Heart left ventricle (tissue), 16 donors: Measurements from ENCODE around the gene DGKG. TPM values are rescaled to one million over a fixed set of nuclear protein-coding genes. Genes with fewer than 3 reads are reported as not detected.
A peak's percentile ranks its signal among the peaks of the same experiment; 100 is the strongest.

ENCODE experiments used
- ATAC-seq, 4 donors: fragments of 200-7000 bp; cut with Tn5 transposase; one replicate each; pipeline ENCODE4 v1.9.1; 2020 to 2022; ENCODE audit warnings: moderate library complexity in 4 of 4, mild to moderate bottlenecking in 3 of 4, moderate number of reproducible peaks in 1 of 4
- DNase-seq, 5 donors: peaks; one replicate each; pipeline ENCODE4 v3.0.0-alpha.2; 2020
- H3K27ac ChIP-seq, 12 donors: fragments of 200-600 bp; sonication (generic) in 4 of 12; one replicate each; pipeline versions ENCODE4 v1.5.0 to v1.8.0; 2016 to 2022; ENCODE audit warnings: mild to moderate bottlenecking in 2 of 12
- H3K27me3 ChIP-seq, 9 donors: fragments of 200-600 bp; sonication (generic) in 2 of 9; one replicate each; pipeline versions ENCODE4 v1.5.1 to v1.8.0; 2016 to 2022; ENCODE audit warnings: mild to moderate bottlenecking in 3 of 9
- H3K36me3 ChIP-seq, 9 donors: fragments of 200-600 bp; sonication (generic) in 2 of 9; one replicate each; pipeline versions ENCODE4 v1.5.0 to v1.8.0; 2018 to 2022; ENCODE audit warnings: mild to moderate bottlenecking in 2 of 9
- H3K4me1 ChIP-seq, 12 donors: fragments of 200-600 bp; sonication (generic) in 4 of 12; one replicate each; pipeline versions ENCODE4 v1.5.0 to v1.8.0; 2016 to 2022; ENCODE audit warnings: mild to moderate bottlenecking in 3 of 12
- H3K4me3 ChIP-seq, 12 donors: fragments of 200-600 bp; sonication (generic) in 4 of 12; one replicate each; pipeline versions ENCODE4 v1.5.0 to v1.8.0; 2017 to 2022; ENCODE audit warnings: mild to moderate bottlenecking in 9 of 12, moderate library complexity in 4 of 12
- H3K9me3 ChIP-seq, 12 donors: fragments of 200-600 bp; sonication (generic) in 4 of 12; one replicate each; pipeline versions ENCODE4 v1.5.0 to v1.8.0; 2016 to 2022; ENCODE audit warnings: mild to moderate bottlenecking in 1 of 12
- POLR2A ChIP-seq, 2 donors: fragments of 450-650 bp; IDR thresholded peaks; one replicate each; pipeline ENCODE4 v1.6.1; 2017; ENCODE audit warnings: antibody characterized with exemption in 2 of 2, mild to moderate bottlenecking in 2 of 2, moderate library complexity in 2 of 2
- WGBS, 4 donors: extraction: QIAGEN DNeasy Blood & Tissue Kit in 2 of 4; methylation state at CpG; one replicate each; pipeline versions ENCODE4 v1.1.5 to v1.1.7; 2013 to 2018; 5-methylcytosine and 5-hydroxymethylcytosine counted together
- intact Hi-C, 10 donors: fragments of 100-400 bp; cut with DNase I; formaldehyde crosslinking; loops; one replicate each; pipeline versions ENCODE4 v1.11.1 to v1.14.2; 2022
- polyA plus RNA-seq, 2 donors: library from polyadenylated mRNA; stranded (reverse); fragments of 200-250 nt; gene quantifications; one replicate each; pipeline ENCODE4 v1.2.3, GENCODE V29; 2013
- total RNA-seq, 9 donors: library from RNA; depleted of rRNA in 2 of 9; stranded (reverse); fragments of >200 nt in 2 of 9; fragmentation: NEBNext Ultra II Directional in 3 of 9; extraction: Animal tissue kit (Norgen Biotek cat#: 25700) in 3 of 9; gene quantifications; one replicate each; pipeline versions ENCODE4 v1.1.0 to v1.2.4, GENCODE V29; 2016 to 2023
- TF ChIP-seq, protein P1 (sequence below), 12 donors: fragments of 200-600 bp; sonication (generic) in 4 of 12; IDR thresholded peaks; one replicate each; pipeline versions ENCODE4 v1.5.0 to v1.8.0; 2018 to 2022; ENCODE audit warnings: antibody characterized with exemption in 12 of 12, mild to moderate bottlenecking in 5 of 12
- donor health status: ischemic (EF 13 %, LVEDD 7.1; RV severe dilation, severe dysfunction).
- donor health status: healthy with polysubstance abuse.
- donor health status: DM: no; HTN: yes; CAD: no.
- donor health status: DM: no; HTN: no; CAD: no.
- donor health status: ischemic (EF 25% LVEDD 6.9; RV normal size, moderate dysfunction).
- donor health status: ischemic (EF 25% LVEDD 5.7; RV mildly dilated, moderate dysfunction).
- donor health status: healthy.
- donor health status: DM: yes; HTN: yes; CAD: no.
- donor health status: ischemic (EF 35%, LVEDD 5.7; RV mildly dilated, moderate dysfunction).
- donor health status: nonischemic (EF 11% LVEDD 7.7; RV severe dilation, severe dysfunction).
- donor health status: DM: yes; HTN: yes; CAD: no.
- donor health status: PGD.
- donor health status: ischemic (EF 29% LVEDD 5.4; RV normal size, mild dysfunction).
- donor health status: nonischemic (EF 23%, LVEDD 6.1; RV moderate dilation, normal function).

The DGKG gene
- total and polyA plus RNA-seq, 11 donors: 9.0 to 59.3 (median 32.0) TPM

DNA sequence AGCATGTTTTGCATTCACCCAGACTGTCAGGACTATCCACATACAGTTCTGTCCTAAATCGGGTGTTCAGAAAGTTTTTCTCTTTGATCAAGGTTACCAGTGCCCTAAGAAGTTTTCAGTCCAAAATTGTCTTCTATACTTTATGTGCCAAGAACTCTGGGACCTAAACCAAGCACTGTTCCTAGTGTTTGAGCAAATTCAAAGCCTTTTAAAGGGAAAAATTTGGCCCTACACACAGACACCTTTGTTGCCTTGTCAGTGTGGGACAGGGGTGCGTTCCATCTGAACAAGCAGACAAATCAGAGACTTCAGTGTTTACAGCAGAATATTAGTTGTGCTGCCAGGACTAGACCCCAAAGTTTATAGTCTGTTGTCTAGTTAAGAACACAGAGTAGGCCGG lies 50.6 kb downstream of the DGKG start:
- H3K27ac ChIP-seq: no peak overlapping the region
- ATAC-seq: no peak

DNA sequence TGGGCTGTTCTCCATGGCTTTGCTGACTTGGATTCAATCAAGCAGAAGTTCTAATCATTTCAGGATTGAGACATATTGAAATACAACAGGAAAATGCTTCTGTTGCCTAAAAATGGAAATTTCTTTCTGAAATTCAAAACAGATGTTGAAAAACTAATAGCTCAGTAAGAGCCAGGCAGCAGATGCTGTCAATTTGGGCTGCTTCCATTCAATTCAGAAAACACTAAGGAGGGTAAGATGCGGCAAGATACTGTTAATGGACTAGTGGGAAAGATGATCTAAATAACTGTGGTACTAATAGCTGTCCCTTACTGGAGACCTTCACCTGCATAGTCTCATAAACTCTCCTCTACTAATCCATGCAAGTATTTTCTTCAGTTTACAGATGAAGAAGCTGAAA lies 53.5 kb downstream of the DGKG start:
- Histone ChIP-seq H3K27me3 (no peaks in the 10 kb centered on the region), H3K27ac (no peak overlapping the region), H3K36me3 (peaks cover 0 to 31% (median 16%) of the 10 kb centered on the region in 9 donors), H3K4me3 (no peak overlapping the region), H3K4me1 (peaks cover 0 to 4% (median 0%) of the 10 kb centered on the region in 12 donors), H3K9me3 (no peaks in the 10 kb centered on the region)
- 90 to 98% (median 94%) methylated on average over 1 of the region's 1 CpG for WGBS, 4 donors
- TF ChIP-seq POLR2A (IDR thresholded peaks at IDR 0.05): no peak
- TF ChIP-seq, protein P1, sequence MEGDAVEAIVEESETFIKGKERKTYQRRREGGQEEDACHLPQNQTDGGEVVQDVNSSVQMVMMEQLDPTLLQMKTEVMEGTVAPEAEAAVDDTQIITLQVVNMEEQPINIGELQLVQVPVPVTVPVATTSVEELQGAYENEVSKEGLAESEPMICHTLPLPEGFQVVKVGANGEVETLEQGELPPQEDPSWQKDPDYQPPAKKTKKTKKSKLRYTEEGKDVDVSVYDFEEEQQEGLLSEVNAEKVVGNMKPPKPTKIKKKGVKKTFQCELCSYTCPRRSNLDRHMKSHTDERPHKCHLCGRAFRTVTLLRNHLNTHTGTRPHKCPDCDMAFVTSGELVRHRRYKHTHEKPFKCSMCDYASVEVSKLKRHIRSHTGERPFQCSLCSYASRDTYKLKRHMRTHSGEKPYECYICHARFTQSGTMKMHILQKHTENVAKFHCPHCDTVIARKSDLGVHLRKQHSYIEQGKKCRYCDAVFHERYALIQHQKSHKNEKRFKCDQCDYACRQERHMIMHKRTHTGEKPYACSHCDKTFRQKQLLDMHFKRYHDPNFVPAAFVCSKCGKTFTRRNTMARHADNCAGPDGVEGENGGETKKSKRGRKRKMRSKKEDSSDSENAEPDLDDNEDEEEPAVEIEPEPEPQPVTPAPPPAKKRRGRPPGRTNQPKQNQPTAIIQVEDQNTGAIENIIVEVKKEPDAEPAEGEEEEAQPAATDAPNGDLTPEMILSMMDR (IDR thresholded peaks at IDR 0.05): no peak
- intact Hi-C loops: no loop called here
- ATAC-seq (no peak), DNase-seq (no peak)

More for the DNA sequence above, 50.6 kb downstream of the DGKG start:
- Histone ChIP-seq H3K36me3 (peaks cover 0 to 3% (median under 1%) of the 10 kb centered on the region in 9 donors), H3K4me1 (peaks cover 0 to 4% (median 0%) of the 10 kb centered on the region in 12 donors), H3K9me3 (no peaks in the 10 kb centered on the region), H3K4me3 (no peak overlapping the region), H3K27me3 (no peaks in the 10 kb centered on the region)
- TF ChIP-seq POLR2A (IDR thresholded peaks at IDR 0.05): no peak
- intact Hi-C loops: no loop called here
- WGBS, 4 donors: 82 to 96% (median 88%) methylated on average over 3 of the region's 3 CpGs
- no peak for DNase-seq

DNA sequence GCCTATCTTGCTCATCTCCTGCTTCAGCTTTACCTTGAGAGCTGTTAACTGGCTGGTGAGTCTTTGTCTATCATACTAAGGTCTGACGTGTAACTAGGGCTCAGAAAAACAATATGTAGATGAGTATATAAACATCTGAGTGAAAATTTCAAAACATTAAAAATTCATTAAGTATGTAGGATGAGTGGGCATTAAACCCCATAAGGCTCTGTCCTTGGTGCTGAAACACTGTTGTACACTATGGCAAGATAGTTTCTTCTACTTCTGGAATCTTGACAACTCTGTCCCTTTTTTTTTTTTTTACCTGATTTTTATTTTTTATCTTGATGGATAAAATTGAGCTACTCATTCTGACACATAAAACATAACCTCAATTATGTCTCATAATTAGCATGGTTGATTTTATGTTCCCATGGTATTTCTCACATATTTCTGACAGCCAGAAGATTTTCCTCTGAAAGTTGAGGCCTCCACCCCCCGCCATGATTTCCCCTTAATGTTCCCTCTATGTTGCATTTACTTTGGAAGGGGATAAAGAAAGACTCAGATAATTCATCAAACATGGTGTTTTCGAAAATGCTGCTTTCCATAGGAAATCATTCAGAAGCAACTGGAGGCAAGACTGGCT lies 54.3 kb downstream of the DGKG start:
- DNase-seq: no peak
- Histone ChIP-seq H3K4me3 (no peak overlapping the region), H3K4me1 (peaks cover 0 to under 1% (median 0%) of the 10 kb centered on the region in 12 donors), H3K27me3 (no peaks in the 10 kb centered on the region), H3K36me3 (peaks cover 0 to 38% (median 16%) of the 10 kb centered on the region in 9 donors), H3K27ac (no peak overlapping the region), H3K9me3 (no peaks in the 10 kb centered on the region)
- TF ChIP-seq, protein P1 (IDR thresholded peaks at IDR 0.05): no peak
- no peak for TF ChIP-seq POLR2A (IDR thresholded peaks at IDR 0.05)
- intact Hi-C loops: no loop called here
- no peak for ATAC-seq
- 64 to 70% (median 66%) methylated on average over 3 of the region's 3 CpGs for WGBS, 4 donors

- Histone ChIP-seq H3K4me3 (no peak overlapping the region), H3K27ac (no peak overlapping the region), H3K9me3 (no peaks in the 10 kb centered on the region), H3K36me3 (peaks cover 0 to 41% (median 16%) of the 10 kb centered on the region in 9 donors), H3K4me1 (no peaks in the 10 kb centered on the region), H3K27me3 (no peaks in the 10 kb centered on the region)
- WGBS, 4 donors: 65 to 77% (median 73%) methylated on average over 2 of the region's 2 CpGs
- TF ChIP-seq, protein P1 (IDR thresholded peaks at IDR 0.05): no peak
- no peak for TF ChIP-seq POLR2A (IDR thresholded peaks at IDR 0.05)
- no peak for ATAC-seq
- no peak for DNase-seq
- intact Hi-C loops: no loop called here
Measured at GRCh38 chr3:186305286-186305685, 56.7 kb downstream of the DGKG start.

- Histone ChIP-seq H3K4me3 (no peak overlapping the region), H3K36me3 (peaks cover 0 to 41% (median 16%) of the 10 kb centered on the region in 9 donors), H3K27ac (no peak overlapping the region), H3K4me1 (no peaks in the 10 kb centered on the region), H3K27me3 (no peaks in the 10 kb centered on the region), H3K9me3 (no peaks in the 10 kb centered on the region)
- intact Hi-C loops: no loop called here
- DNase-seq (no peak), ATAC-seq (peak in 1 of 4 donors; percentile 20)
- TF ChIP-seq, protein P1 (IDR thresholded peaks at IDR 0.05): no peak
- no peak for TF ChIP-seq POLR2A (IDR thresholded peaks at IDR 0.05)
- WGBS, 4 donors: 33 to 53% (median 41%) methylated on average over 7 to 11 of the region's 11 CpGs
Measured at GRCh38 chr3:186303965-186304364, 58.1 kb downstream of the DGKG start.
